Activated CD4-positive, alpha-beta memory T cell treated with anti-CD3 and anti-CD28 coated beads for 36 hours (primary cell): ENCODE results near the gene NHP2. TPM values are rescaled to one million over a fixed set of nuclear protein-coding genes. Genes with fewer than 3 reads are reported as not detected.

ENCODE experiments used
- CTCF ChIA-PET: fragments of 350-600 bp; sonication (Branson Sonifier 250); formaldehyde crosslinking; loops from one replicate; lab custom pipeline; 2021; ENCODE audit warnings: antibody characterized with exemption, inconsistent platforms; lab: Charles Lee
- POLR2A ChIA-PET: fragments of 350-600 bp; sonication (Branson Sonifier 250); formaldehyde crosslinking; loops from one replicate; lab custom pipeline; 2021; ENCODE audit warnings: antibody characterized with exemption; lab: Charles Lee
- DNase-seq: peaks from one replicate; pipeline ENCODE4 v3.0.0-alpha.2; 2020
- H3K27ac Mint-ChIP-seq: one replicate; pipeline ENCODE4 v1.8.0; 2021; ENCODE audit warnings: mixed read lengths
- H3K27me3 Mint-ChIP-seq: one replicate; pipeline ENCODE4 v1.8.0; 2021; ENCODE audit warnings: mixed read lengths
- H3K36me3 Mint-ChIP-seq: one replicate; pipeline ENCODE4 v1.8.0; 2021; ENCODE audit warnings: mixed read lengths
- H3K4me1 Mint-ChIP-seq: one replicate; pipeline ENCODE4 v1.8.0; 2021; ENCODE audit warnings: low read depth, mixed read lengths
- H3K4me3 Mint-ChIP-seq: one replicate; pipeline ENCODE4 v1.8.0; 2021; ENCODE audit warnings: mild to moderate bottlenecking, mixed read lengths
- H3K9me3 Mint-ChIP-seq: one replicate; pipeline ENCODE4 v1.8.0; 2021; ENCODE audit warnings: mixed read lengths
- intact Hi-C: fragments of 100-400 bp; cut with micrococcal nuclease; formaldehyde crosslinking; loops from one replicate; pipeline ENCODE4 v1.15.1; 2023
- total RNA-seq, 2 experiments: library from RNA; stranded (reverse); gene quantifications; one replicate each; pipeline ENCODE4 v1.2.3, GENCODE V29; 2021

NHP2 gene
- total RNA-seq, 2 experiments from 2014 or later = 231 to 246 TPM

GRCh38 chr5:178119915-178120606 lies 33.6 kb downstream of the NHP2 start:
- H3K36me3 Mint-ChIP-seq = peaks cover 2% of the 10 kb centered on the region
- no peaks in the 10 kb centered on the region for H3K27me3 Mint-ChIP-seq
- peaks cover 25% of the 10 kb centered on the region for H3K4me1 Mint-ChIP-seq
- H3K4me3 Mint-ChIP-seq = no peak overlapping the region
- ChIA-PET POLR2A (interaction anchor here (1.3 to 1.9 kb wide), 3 partner anchors 10 to 33 kb away, joined by 8 to 9 read pairs (median 8); partner anchors contain the start of genes NHP2 and RMND5B), CTCF (interaction anchor here (0.6 to 4.1 kb wide), 23 partner anchors 9 to 432 kb away, joined by 3 to 39 read pairs (median 5); partner anchors contain the start of genes NHP2 and RMND5B)
- no peaks in the 10 kb centered on the region for H3K9me3 Mint-ChIP-seq
- intact Hi-C loops = loop anchor here (5.0 kb wide), 1 partner anchor 42 kb away; no protein-coding TSS in a partner anchor
- DNase-seq = no peak
- H3K27ac Mint-ChIP-seq = no peak overlapping the region

DNA sequence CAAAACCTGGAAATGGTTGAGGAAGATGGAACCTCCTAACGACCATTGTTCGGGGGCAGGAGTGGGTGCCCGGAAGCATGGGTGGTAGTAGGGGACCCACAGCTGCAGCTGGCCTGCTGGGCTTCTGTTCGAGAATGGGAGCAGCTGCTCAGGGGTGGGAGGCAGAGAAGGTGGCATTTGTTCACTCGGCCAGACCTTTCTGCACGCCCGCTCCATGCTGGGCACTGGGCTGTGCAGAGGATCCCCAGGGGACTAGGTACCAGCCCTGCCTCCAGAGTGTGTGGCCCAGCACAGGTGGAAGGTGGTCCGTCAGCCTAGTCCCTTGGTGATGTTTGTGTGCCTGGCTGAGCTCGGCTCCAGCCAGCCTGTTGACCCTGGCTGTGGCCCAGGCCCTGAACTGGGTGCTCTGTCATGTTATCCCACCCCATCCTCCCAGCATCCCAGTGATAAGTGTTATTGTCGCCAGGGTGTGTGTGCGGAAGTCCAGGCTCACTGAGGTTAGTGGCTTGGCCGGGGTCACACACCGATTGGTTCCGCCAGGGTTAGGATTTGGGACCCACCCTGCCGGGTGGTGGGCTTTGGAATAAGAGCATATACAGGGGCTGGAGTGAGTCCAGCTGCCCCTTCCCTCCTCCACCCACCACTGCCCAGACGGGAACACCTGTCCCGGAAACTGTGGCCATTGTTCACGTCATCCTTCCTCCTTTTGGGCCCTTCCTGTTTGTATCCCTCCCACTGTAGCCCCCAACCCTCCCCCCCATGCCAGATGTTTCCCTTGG lies 35.6 kb downstream of the NHP2 start:
- peaks cover 2% of the 10 kb centered on the region for H3K36me3 Mint-ChIP-seq

DNA sequence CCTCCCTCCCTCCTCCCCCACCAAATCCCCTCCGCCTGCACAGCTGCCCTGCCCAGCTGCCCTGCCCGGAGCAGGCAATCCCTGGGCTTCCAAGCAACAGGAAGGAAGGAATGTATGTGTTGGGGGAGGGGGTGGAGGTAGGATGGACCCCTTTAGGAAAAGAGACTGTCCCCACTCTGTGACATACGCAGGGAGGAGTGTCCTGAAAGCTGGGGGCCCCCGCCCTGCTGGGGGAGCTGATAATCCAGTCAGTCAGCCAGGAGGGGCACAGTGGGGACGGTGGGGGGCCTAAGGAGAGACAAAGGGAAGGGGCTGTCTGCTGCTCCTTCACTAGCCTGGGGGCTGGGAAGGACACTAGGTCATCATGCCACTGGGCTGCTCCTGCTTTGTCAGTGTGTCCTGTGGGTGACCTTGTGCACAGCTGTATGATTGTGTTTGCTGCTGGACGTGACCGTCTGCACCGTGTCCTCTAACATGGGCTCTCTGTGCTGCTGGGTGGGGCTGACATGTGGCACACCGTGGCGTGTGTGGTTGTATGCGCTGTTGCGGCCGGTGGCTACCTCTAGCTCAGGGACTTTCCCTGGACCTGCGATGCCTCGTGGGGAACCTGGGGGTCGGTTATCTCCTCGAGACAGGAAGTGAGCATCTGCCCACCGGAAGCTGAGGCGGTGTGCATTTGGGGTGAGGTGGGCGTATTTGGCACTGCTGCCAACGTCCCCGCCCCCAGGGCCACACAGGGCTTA lies 37.4 kb downstream of the NHP2 start:
- peaks cover 39% of the 10 kb centered on the region for H3K4me1 Mint-ChIP-seq
- peak overlapping the region; percentile 25 for H3K27ac Mint-ChIP-seq
- H3K9me3 Mint-ChIP-seq = peaks cover 4% of the 10 kb centered on the region
- peak overlapping the region; percentile 24 for H3K4me3 Mint-ChIP-seq
- DNase-seq = peak; percentile 77
- POLR2A ChIA-PET = interaction anchor here (1.3 kb wide), 1 partner anchor 88 kb away, joined by 4 read pairs; the partner anchor contains the start of gene HNRNPAB
- H3K36me3 Mint-ChIP-seq = peaks cover 2% of the 10 kb centered on the region
- peaks cover 3% of the 10 kb centered on the region for H3K27me3 Mint-ChIP-seq
- intact Hi-C loops = loop anchor here (2.0 kb wide), 1 partner anchor 14 kb away; the partner anchor contains the start of gene RMND5B
- CTCF ChIA-PET = interaction anchor here (1.0 to 1.2 kb wide), 2 partner anchors 32 to 40 kb away, joined by 3 to 5 read pairs; no protein-coding TSS in a partner anchor

More for the DNA sequence above, 35.6 kb downstream of the NHP2 start:
- intact Hi-C loops = loop anchor here (2.0 kb wide), 1 partner anchor 13 kb away; the partner anchor contains the start of gene RMND5B
- peaks cover 3% of the 10 kb centered on the region for H3K27me3 Mint-ChIP-seq
- no peak overlapping the region for H3K4me3 Mint-ChIP-seq
- no peak overlapping the region for H3K27ac Mint-ChIP-seq
- H3K9me3 Mint-ChIP-seq = no peaks in the 10 kb centered on the region
- CTCF ChIA-PET = interaction anchor here (1.6 kb wide), 1 partner anchor 41 kb away, joined by 5 read pairs; no protein-coding TSS in a partner anchor
- no peak for DNase-seq
- POLR2A ChIA-PET = interaction anchor here (0.6 to 0.9 kb wide), 2 partner anchors 29 to 34 kb away, joined by 3 to 4 read pairs; no protein-coding TSS in a partner anchor
- H3K4me1 Mint-ChIP-seq = peaks cover 35% of the 10 kb centered on the region

- peaks cover 2% of the 10 kb centered on the region for H3K36me3 Mint-ChIP-seq
- POLR2A ChIA-PET = interaction anchor here (1.3 kb wide), 1 partner anchor 88 kb away, joined by 4 read pairs; the partner anchor contains the start of gene HNRNPAB
- peaks cover 3% of the 10 kb centered on the region for H3K27me3 Mint-ChIP-seq
- H3K9me3 Mint-ChIP-seq = peaks cover 4% of the 10 kb centered on the region
- CTCF ChIA-PET = interaction anchor here (1.0 kb wide), 1 partner anchor 33 kb away, joined by 3 read pairs; no protein-coding TSS in a partner anchor
- no peak for DNase-seq
- peaks cover 35% of the 10 kb centered on the region for H3K4me1 Mint-ChIP-seq
- intact Hi-C loops = loop anchor here (2.0 kb wide), 1 partner anchor 15 kb away; the partner anchor contains the start of gene RMND5B
- no peak overlapping the region for H3K27ac Mint-ChIP-seq
- H3K4me3 Mint-ChIP-seq = no peak overlapping the region
Measured at GRCh38 chr5:178115814-178116142, 37.9 kb downstream of the NHP2 start.

DNA sequence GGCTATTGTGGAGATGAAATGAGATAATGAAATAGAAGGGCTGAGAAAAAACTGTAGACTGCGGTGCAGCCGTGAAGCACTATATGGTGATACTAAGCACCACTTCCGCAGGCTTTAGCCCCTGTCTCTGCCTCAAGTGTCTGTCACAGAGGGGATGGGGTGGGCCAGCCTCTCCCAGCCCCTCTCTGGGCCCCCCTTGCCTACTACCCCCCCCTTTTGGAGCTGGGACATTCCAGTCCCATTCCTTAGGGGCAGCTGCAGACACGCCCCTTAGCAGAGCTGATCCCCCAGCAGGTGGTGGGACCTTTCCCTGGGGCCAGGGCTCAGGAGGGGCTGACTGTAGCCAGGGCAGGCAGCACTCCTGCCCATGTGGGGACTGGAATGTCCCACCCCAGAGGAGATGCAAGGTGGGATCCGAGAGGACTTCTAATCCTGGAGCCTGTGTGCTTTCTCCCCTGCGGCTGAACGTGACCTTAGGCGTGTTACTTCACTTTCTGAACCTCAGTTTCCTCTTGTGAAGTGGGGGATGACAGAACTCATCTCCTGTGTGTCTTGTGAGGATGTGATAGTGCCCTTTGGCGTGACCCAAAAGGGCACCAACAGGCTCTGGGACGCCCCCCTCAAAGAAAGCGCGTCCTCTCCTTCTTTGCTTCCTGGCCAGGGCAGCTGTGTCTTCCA lies 38.4 kb downstream of the NHP2 start:
- peak overlapping the region; percentile 89 for H3K4me3 Mint-ChIP-seq
- CTCF ChIA-PET = no interaction called here
- H3K27ac Mint-ChIP-seq = no peak overlapping the region
- peaks cover 3% of the 10 kb centered on the region for H3K27me3 Mint-ChIP-seq
- peaks cover 34% of the 10 kb centered on the region for H3K4me1 Mint-ChIP-seq
- intact Hi-C loops = no loop called here
- no peak for DNase-seq
- POLR2A ChIA-PET = no interaction called here
- peaks cover 2% of the 10 kb centered on the region for H3K36me3 Mint-ChIP-seq
- peaks cover 4% of the 10 kb centered on the region for H3K9me3 Mint-ChIP-seq

DNA sequence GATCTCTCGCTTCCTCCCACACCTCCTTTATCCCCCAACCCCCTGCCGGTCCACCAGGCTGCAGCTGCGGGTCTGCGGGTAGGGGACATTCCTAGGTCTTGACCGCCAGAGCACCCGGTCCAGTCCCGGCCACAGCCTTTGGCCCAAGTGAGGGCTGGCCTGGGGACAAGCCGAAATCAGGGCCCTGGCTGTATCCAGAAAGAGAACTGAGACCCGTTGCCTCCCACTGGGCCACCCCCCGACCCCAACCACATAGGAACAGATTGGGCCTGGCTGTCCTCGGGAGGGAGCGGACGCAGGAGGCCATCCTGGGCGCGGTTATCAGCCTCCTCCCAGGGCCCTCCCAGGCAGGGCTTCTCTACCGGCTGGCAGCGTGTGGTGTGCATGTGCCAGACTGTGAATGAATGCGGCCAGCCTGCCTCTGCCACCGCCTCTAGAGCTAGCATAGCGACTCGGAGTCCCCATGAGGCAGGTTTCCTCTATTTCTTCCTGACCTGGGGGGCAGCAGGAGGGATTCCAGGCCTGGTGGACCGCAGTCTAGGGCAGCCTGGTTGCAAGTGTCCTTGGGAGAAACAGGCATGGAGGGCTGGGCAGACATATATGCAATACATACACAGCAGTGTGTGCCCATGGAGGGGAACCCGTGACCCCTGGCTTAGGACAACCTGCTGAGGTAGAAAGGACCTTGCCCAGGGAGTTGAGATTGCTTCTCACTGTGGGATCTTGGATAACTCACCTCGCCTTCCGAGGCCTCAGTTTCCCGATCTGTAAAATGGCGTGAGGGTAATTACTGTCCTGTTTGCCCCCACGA lies 39.2 kb downstream of the NHP2 start:
- peak overlapping the region; percentile 89 for H3K4me3 Mint-ChIP-seq
- H3K9me3 Mint-ChIP-seq = peaks cover 4% of the 10 kb centered on the region
- H3K27me3 Mint-ChIP-seq = peaks cover 3% of the 10 kb centered on the region
- DNase-seq = peak; percentile 54
- H3K27ac Mint-ChIP-seq = no peak overlapping the region
- intact Hi-C loops = no loop called here
- H3K4me1 Mint-ChIP-seq = peaks cover 34% of the 10 kb centered on the region
- H3K36me3 Mint-ChIP-seq = peaks cover 2% of the 10 kb centered on the region
- POLR2A ChIA-PET = interaction anchor here (0.6 kb wide), 1 partner anchor 93 kb away, joined by 3 read pairs; no protein-coding TSS in a partner anchor
- CTCF ChIA-PET = no interaction called here

- H3K27me3 Mint-ChIP-seq = peaks cover 3% of the 10 kb centered on the region
- peak; percentile 30 for DNase-seq
- peaks cover 4% of the 10 kb centered on the region for H3K9me3 Mint-ChIP-seq
- no peak overlapping the region for H3K27ac Mint-ChIP-seq
- ChIA-PET POLR2A (interaction anchor here (0.6 to 0.7 kb wide), 2 partner anchors 17 to 93 kb away, joined by 3 read pairs; partner anchors contain the start of gene RMND5B), CTCF (no interaction called here)
- H3K4me1 Mint-ChIP-seq = peaks cover 34% of the 10 kb centered on the region
- H3K36me3 Mint-ChIP-seq = peaks cover 2% of the 10 kb centered on the region
- intact Hi-C loops = no loop called here
- peak overlapping the region; percentile 89 for H3K4me3 Mint-ChIP-seq
Measured at GRCh38 chr5:178113841-178114324, 39.8 kb downstream of the NHP2 start.

GRCh38 chr5:178113141-178113787 lies 40.4 kb downstream of the NHP2 start, which contains the start of gene N4BP3:
Gene N4BP3, plus strand, starts transcription at chr5:178113532. Its CDS starts 6,052 bp downstream, at chr5:178119584.
- peak within 1 kb of the TSS; percentile 89 for H3K4me3 Mint-ChIP-seq
- ChIA-PET CTCF (interaction anchor here (0.8 kb wide), 1 partner anchor 1296 kb away, joined by 3 read pairs; no protein-coding TSS in a partner anchor), POLR2A (interaction anchor here (0.7 kb wide), 1 partner anchor 18 kb away, joined by 3 read pairs; the partner anchor contains the start of gene RMND5B)
- intact Hi-C loops = no loop called here
- peaks cover 4% of the 10 kb centered on the region for H3K9me3 Mint-ChIP-seq
- peak within 1 kb of the TSS; percentile 61 for H3K27ac Mint-ChIP-seq
- peaks cover 34% of the 10 kb centered on the region for H3K4me1 Mint-ChIP-seq
- DNase-seq = peak; percentile 90
- peaks cover 3% of the 10 kb centered on the region for H3K27me3 Mint-ChIP-seq
- peaks cover 2% of the 10 kb centered on the region for H3K36me3 Mint-ChIP-seq

- Mint-ChIP-seq H3K4me3 (peak overlapping the region; percentile 68), H3K4me1 (peaks cover 34% of the 10 kb centered on the region), H3K36me3 (peaks cover 2% of the 10 kb centered on the region), H3K27ac (no peak overlapping the region), H3K9me3 (peaks cover 4% of the 10 kb centered on the region), H3K27me3 (peaks cover 3% of the 10 kb centered on the region)
- no peak for DNase-seq
- POLR2A ChIA-PET = no interaction called here
- intact Hi-C loops = no loop called here
- CTCF ChIA-PET = interaction anchor here (0.8 kb wide), 1 partner anchor 1295 kb away, joined by 3 read pairs; no protein-coding TSS in a partner anchor
Measured at GRCh38 chr5:178112545-178112944, 41.1 kb downstream of the NHP2 start.
